Neural crest cell (in vitro differentiated cells): ENCODE results near the gene SRRM5. TPM values are rescaled to one million over a fixed set of nuclear protein-coding genes. Genes with fewer than 3 reads are reported as not detected.

Experiments
- DNase-seq: peaks from one replicate; pipeline ENCODE4 v3.0.0; 2021; ENCODE audit warnings: low read depth, mixed read lengths, low spot score
- H3K27ac Mint-ChIP-seq: one replicate; pipeline ENCODE4 v1.8.0; 2021; ENCODE audit warnings: mild to moderate bottlenecking, mixed read lengths; ENCODE audit not compliant: unreplicated experiment
- H3K27me3 Mint-ChIP-seq: 2 replicates; pipeline ENCODE4 v1.8.0; 2021; ENCODE audit warnings: low read depth, mild to moderate bottlenecking, mixed read lengths
- H3K36me3 Mint-ChIP-seq: 2 replicates; pipeline ENCODE4 v1.8.0; 2021; ENCODE audit warnings: low read depth, mild to moderate bottlenecking, mixed read lengths
- H3K4me1 Mint-ChIP-seq: 2 replicates; pipeline ENCODE4 v1.8.0; 2021; ENCODE audit warnings: mixed read lengths
- H3K4me3 Mint-ChIP-seq: one replicate; pipeline ENCODE4 v1.8.0; 2021; ENCODE audit warnings: mild to moderate bottlenecking, mixed read lengths
- H3K9me3 Mint-ChIP-seq: 2 replicates; pipeline ENCODE4 v1.8.0; 2021; ENCODE audit warnings: mixed read lengths
- total RNA-seq: library from RNA; stranded (reverse); gene quantifications from 2 replicates; pipeline ENCODE4 v1.2.1, GENCODE V29; 2021
- TF ChIP-seq, protein P1 (sequence below): fragments of 200-600 bp; sonication (generic); conservative IDR thresholded peaks from 2 replicates; pipeline ENCODE4 v1.5.0; 2021; ENCODE audit warnings: antibody characterized with exemption, mild to moderate bottlenecking

Gene SRRM5
- total RNA-seq, 1 donor from 2014 or later, result 0.51 TPM

- no peak for DNase-seq
- Mint-ChIP-seq H3K4me1 (peaks cover 39% of the 10 kb centered on the region), H3K4me3 (peak overlapping the region; percentile 99), H3K36me3 (peaks cover 8% of the 10 kb centered on the region), H3K27me3 (peaks cover 7% of the 10 kb centered on the region), H3K27ac (peak overlapping the region; percentile 31), H3K9me3 (no peaks in the 10 kb centered on the region)
- TF ChIP-seq, protein P1, sequence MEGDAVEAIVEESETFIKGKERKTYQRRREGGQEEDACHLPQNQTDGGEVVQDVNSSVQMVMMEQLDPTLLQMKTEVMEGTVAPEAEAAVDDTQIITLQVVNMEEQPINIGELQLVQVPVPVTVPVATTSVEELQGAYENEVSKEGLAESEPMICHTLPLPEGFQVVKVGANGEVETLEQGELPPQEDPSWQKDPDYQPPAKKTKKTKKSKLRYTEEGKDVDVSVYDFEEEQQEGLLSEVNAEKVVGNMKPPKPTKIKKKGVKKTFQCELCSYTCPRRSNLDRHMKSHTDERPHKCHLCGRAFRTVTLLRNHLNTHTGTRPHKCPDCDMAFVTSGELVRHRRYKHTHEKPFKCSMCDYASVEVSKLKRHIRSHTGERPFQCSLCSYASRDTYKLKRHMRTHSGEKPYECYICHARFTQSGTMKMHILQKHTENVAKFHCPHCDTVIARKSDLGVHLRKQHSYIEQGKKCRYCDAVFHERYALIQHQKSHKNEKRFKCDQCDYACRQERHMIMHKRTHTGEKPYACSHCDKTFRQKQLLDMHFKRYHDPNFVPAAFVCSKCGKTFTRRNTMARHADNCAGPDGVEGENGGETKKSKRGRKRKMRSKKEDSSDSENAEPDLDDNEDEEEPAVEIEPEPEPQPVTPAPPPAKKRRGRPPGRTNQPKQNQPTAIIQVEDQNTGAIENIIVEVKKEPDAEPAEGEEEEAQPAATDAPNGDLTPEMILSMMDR, result no peak
These were observed 17.7 kb upstream of the SRRM5 start for GRCh38 chr19:43594081-43594697.

GRCh38 chr19:43594710-43595604, 16.9 kb upstream of the SRRM5 start:
- H3K9me3 Mint-ChIP-seq, result no peaks in the 10 kb centered on the region
- DNase-seq, result peak; percentile 56
- peaks cover 7% of the 10 kb centered on the region for H3K27me3 Mint-ChIP-seq
- peaks cover 7% of the 10 kb centered on the region for H3K36me3 Mint-ChIP-seq
- TF ChIP-seq, protein P1, result peak; percentile 83
- H3K4me3 Mint-ChIP-seq, result peak overlapping the region; percentile 99
- peak overlapping the region; percentile 99 for H3K27ac Mint-ChIP-seq
- peaks cover 39% of the 10 kb centered on the region for H3K4me1 Mint-ChIP-seq

DNA sequence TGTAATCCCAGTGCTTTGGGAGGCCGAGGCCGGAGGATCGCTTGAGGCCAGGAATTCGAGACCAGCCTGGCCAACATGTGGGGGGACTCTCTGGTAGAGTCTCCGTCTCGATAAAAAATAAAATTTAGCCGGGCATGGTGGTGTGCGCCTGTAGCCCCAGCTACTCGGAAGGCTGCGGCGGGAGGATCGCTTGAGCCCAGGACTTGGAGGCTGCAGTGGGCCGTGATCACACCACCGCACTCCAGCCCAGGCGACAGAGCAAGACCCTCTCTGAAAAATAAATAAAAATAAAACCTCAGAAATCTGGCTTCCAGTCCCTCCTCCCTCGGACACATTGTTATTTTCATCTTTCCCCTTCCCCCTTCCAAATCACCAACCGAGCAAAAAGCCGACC, 16.3 kb upstream of the SRRM5 start:
- Mint-ChIP-seq H3K4me3 (peak overlapping the region; percentile 99), H3K4me1 (peaks cover 39% of the 10 kb centered on the region), H3K9me3 (no peaks in the 10 kb centered on the region), H3K27ac (peak overlapping the region; percentile 99), H3K27me3 (peaks cover 7% of the 10 kb centered on the region), H3K36me3 (peaks cover 7% of the 10 kb centered on the region)
- no peak for DNase-seq
- TF ChIP-seq, protein P1, result no peak

DNA sequence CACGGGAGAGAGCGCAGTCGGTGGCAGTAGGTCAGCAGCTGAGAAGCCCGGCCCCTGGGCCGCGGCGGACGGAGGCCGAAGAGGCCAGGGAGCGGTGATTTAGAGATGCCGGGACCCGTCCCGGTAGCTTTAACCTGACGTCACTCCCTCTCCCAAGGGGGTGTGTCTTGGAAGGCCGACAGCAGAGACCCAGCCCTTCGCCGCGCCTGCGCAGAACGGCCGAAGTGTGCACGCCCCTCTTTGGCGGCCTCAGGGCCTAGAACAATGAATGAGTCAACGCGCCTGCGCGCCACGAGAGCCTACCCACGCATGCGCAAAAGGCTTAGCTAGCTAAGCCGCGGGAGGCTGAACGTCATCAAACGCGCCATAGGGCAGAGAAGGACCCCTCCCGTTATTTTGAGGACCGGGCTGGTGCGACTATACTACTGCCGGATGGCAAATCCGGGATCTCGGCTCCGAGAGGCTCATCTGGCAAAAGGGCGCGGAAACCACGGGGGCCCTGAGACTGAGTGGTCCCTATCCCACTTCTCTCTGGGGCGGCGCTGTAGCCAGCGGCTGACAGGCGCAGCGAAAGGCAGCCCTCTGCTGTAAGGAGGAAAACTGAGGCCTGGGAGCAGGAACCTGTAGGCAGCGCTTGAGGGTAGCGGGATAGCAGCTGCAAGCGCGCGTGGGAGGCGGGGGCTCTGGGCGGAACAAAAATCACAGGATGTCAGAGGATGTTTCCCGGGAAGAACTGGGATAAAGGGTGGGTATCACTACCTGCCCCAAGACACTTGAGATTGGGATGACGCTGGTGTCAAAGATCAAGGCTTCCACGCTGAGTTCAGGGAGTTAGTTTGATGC, 15.7 kb upstream of the SRRM5 start, which contains the start of the genes IRGQ and ZNF576:
IRGQ (minus strand) TSS at position 136 of the 843 bp plus-strand sequence. CDS start 796 bp downstream, outside the sequence.
ZNF576 (plus strand) TSS at position 597 of the 843 bp plus-strand sequence. CDS start 514 bp downstream, outside the sequence.
- peaks cover 39% of the 10 kb centered on the region for H3K4me1 Mint-ChIP-seq
- H3K9me3 Mint-ChIP-seq, result no peaks in the 10 kb centered on the region
- TF ChIP-seq, protein P1, result no peak
- peak within 1 kb of the TSS; percentile 99 for H3K4me3 Mint-ChIP-seq
- DNase-seq, result peak; percentile 100
- peaks cover 7% of the 10 kb centered on the region for H3K36me3 Mint-ChIP-seq
- peaks cover 7% of the 10 kb centered on the region for H3K27me3 Mint-ChIP-seq
- H3K27ac Mint-ChIP-seq, result peak within 1 kb of the TSS; percentile 99
